Lower leg skin (tissue), 3 donors: ENCODE data around the gene CSNK1D.

Experiments
- CTCF ChIP-seq, 3 donors: fragments of 450-650 bp; IDR thresholded peaks; one replicate each; pipeline ENCODE4 v1.5.1; 2016; ENCODE audit warnings: antibody characterized with exemption in 3 of 3, mild to moderate bottlenecking in 3 of 3, moderate library complexity in 2 of 3
- POLR2A ChIP-seq, 2 donors: fragments of 450-650 bp; IDR thresholded peaks; one replicate each; pipeline ENCODE4 v1.6.1; 2016 to 2017; ENCODE audit warnings: antibody characterized with exemption in 2 of 2, mild to moderate bottlenecking in 1 of 2, moderate library complexity in 1 of 2

GRCh38 chr17:82221341-82221902 is 52.1 kb downstream of the CSNK1D start:
- no peak for TF ChIP-seq CTCF (IDR thresholded peaks at IDR 0.05)
- TF ChIP-seq POLR2A (IDR thresholded peaks at IDR 0.05) = no peak
